NB4 (cell line): ENCODE results near the gene TEX14.
A peak's percentile ranks its signal among the peaks of the same experiment; 100 is the strongest.

Source experiments
- DNase-seq: peaks from one replicate; pipeline ENCODE4 v3.0.0; 2010; ENCODE audit warnings: low read depth
- H3K4me3 ChIP-seq: one replicate; pipeline ENCODE4 v1.5.1; 2011; ENCODE audit warnings: mild to moderate bottlenecking, low read depth, low read length, moderate library complexity
- MYC ChIP-seq: IDR thresholded peaks from 2 replicates; pipeline ENCODE4 v1.6.1; 2011; ENCODE audit warnings: low read depth, low read length
- POLR2A ChIP-seq: IDR thresholded peaks from 2 replicates; pipeline ENCODE4 v1.6.1; 2011; ENCODE audit warnings: mild to moderate bottlenecking; ENCODE audit not compliant: insufficient read length; ENCODE audit errors: extremely low read depth
- TF ChIP-seq, protein P1 (sequence below): IDR thresholded peaks from one replicate; pipeline ENCODE4 v1.5.1; 2012; ENCODE audit warnings: low read depth, low read length
- TF ChIP-seq, protein P2 (sequence below): IDR thresholded peaks from 2 replicates; pipeline ENCODE4 v1.6.1; 2011; ENCODE audit warnings: low read depth, low read length

Gene TEX14

DNA sequence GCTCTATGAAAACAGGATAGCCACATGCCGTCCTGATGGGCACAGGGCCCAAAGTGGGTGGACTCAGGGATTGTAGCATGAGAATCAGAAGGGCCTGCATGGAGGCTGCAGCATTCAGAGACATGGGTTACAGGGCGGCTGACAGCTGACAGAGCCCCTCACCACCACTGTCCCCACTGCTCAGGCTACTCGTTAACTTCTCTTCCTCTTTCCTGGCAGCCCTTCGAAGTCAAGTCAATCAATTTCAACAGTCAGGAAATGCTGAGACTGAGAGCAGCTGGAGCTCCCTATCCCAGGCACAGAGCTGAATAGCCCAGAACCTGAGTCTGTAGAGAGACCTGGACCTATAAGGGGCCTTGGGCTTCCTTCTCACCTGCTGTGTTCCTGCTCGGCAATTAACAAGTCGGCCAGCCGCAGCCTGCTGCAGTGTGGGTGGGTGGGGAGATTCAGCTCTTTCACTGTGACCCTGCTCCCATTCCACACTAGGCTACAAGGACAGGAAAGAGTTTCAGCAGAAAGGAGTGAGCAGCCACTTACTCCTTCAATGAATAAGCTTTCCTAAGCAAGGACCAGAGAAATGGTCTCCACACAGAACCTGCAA is 76.9 kb downstream of the TEX14 start:
- peak; percentile 52 for TF ChIP-seq MYC
- no peak for TF ChIP-seq POLR2A
- TF ChIP-seq, protein P1, sequence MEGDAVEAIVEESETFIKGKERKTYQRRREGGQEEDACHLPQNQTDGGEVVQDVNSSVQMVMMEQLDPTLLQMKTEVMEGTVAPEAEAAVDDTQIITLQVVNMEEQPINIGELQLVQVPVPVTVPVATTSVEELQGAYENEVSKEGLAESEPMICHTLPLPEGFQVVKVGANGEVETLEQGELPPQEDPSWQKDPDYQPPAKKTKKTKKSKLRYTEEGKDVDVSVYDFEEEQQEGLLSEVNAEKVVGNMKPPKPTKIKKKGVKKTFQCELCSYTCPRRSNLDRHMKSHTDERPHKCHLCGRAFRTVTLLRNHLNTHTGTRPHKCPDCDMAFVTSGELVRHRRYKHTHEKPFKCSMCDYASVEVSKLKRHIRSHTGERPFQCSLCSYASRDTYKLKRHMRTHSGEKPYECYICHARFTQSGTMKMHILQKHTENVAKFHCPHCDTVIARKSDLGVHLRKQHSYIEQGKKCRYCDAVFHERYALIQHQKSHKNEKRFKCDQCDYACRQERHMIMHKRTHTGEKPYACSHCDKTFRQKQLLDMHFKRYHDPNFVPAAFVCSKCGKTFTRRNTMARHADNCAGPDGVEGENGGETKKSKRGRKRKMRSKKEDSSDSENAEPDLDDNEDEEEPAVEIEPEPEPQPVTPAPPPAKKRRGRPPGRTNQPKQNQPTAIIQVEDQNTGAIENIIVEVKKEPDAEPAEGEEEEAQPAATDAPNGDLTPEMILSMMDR = no peak
- TF ChIP-seq, protein P2, sequence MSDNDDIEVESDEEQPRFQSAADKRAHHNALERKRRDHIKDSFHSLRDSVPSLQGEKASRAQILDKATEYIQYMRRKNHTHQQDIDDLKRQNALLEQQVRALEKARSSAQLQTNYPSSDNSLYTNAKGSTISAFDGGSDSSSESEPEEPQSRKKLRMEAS = peak; percentile 61; the same call in 1 of the 2 replicates
- DNase-seq = peak; percentile 63
- H3K4me3 ChIP-seq = no peak overlapping the region

DNA sequence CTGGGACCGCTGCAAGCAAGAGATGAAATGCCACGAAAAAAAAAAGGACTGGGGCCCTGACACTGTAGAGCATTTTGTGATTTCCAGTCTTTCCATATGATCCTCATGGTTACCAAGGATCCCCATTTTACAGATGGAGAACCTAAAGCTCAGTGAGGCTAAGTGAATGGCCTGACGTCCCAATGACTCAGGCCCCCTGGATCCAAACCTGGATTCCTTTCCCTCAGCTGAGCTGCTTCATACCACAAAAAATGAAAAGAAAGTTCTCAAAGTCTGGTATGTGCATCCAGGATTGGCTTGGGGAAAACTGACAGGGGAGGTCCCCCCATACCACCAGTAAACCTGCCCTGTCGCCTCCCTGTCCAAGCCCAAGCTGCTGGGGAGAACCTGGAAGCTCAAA is 80.5 kb downstream of the TEX14 start:
- H3K4me3 ChIP-seq = no peak overlapping the region
- no peak for DNase-seq
- TF ChIP-seq, protein P2 = no peak
- no peak for TF ChIP-seq MYC
- no peak for TF ChIP-seq POLR2A
- TF ChIP-seq, protein P1 = no peak

DNA sequence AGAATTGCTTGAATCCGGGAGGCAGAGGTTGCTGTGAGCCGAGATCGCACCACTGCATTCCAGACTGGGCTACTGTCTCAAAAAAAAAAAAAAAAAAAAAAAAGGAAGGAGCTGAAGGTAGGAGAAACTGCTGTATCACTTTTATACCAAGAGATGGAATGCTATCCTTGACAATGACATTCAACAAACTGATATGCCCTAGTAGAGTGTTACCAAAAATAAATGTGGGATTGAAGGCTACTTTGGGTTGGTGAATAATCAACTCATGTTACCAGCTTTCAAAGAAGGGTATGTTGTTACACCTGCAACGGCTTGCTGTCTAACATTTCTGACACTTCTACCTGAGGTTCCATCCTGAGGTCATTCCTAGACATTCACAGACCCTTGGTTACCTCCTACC is 84.9 kb downstream of the TEX14 start:
- TF ChIP-seq POLR2A = no peak
- TF ChIP-seq MYC = no peak
- TF ChIP-seq, protein P1 = no peak
- TF ChIP-seq, protein P2 = no peak
- no peak for DNase-seq
- H3K4me3 ChIP-seq = no peak overlapping the region

DNA sequence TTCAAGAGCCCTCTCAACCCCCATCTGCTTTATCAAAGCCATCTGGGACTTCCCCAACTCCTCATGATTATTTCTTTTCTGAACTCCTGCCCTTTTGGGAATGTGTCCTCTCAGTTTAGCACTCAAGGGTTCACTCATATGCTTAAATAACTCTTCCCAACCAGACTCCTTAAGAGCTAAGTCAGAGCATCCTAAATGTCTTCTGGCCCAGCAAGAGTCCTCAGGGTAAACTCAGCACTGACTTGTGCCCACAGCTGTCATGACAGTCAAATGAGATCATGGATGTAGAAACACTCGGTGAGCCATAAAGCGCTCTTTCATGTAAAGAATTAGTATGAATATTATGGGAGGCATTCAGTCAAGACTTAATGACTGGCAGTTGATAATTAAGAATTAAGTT is 85.9 kb downstream of the TEX14 start:
- TF ChIP-seq, protein P1 = no peak
- TF ChIP-seq POLR2A = no peak
- TF ChIP-seq, protein P2 = no peak
- no peak for TF ChIP-seq MYC
- no peak overlapping the region for H3K4me3 ChIP-seq
- DNase-seq = no peak

DNA sequence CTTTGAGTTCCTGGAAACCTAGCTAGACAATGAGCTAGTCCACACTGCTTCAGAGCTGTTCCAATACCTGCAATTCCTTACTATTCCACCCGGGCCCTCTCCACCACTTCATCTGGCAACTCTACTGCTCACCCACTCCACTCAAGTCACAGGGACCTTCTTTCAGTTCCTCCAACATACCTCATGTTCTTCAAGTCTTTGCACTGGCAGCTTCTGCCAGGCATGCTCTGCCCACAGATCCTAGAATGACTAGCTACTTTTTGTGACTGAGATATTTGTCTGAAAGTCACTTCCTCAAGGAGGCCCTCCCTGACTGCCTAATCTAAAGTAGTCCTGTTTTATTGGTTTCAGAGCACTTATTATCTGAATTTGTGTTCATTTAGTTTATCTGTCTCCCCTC is 86.4 kb downstream of the TEX14 start:
- DNase-seq = no peak
- no peak overlapping the region for H3K4me3 ChIP-seq
- TF ChIP-seq POLR2A = no peak

DNA sequence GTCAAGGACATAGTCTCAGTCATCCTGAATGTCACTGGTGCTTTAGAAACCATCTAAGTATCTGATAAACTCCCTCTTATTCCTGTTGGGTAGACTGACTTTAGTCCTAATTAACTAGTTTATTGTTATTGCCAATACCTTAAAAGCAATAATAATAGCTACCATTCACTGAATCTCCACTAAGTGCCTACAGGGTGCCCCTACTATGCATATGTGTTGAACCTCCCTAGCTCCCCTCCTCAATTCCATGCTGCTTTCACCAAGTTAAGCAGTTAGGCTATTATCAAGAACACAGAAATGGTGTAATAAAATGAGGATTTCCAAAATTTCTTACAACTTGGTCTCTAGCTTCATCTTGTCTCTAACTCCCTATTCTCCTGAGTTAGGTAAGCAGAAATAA is 89.9 kb downstream of the TEX14 start:
- TF ChIP-seq, protein P2 = no peak
- TF ChIP-seq POLR2A (no peak), MYC (no peak)
- TF ChIP-seq, protein P1 = no peak
- no peak for DNase-seq
- no peak overlapping the region for H3K4me3 ChIP-seq
